ENCODE data around the gene AIRE. TPM values are rescaled to one million over a fixed set of nuclear protein-coding genes. Genes with fewer than 3 reads are reported as not detected.

AIRE gene
- total RNA-seq, 4 donors from 2014 or later, result not detected

- DNase-seq (no peak), ATAC-seq (no peak)
- in situ Hi-C loops (cut with MboI; ENCODE audit: low sequenced_read_pairs in 4 of 4), result no loop called here
- no peaks in the 10 kb centered on the region for H3K9me3 ChIP-seq
- H3K36me3 ChIP-seq, result no peaks in the 10 kb centered on the region
- intact Hi-C loops (cut with DNase I; ENCODE audit: low total_unique reads), result no loop called here
- TF ChIP-seq, protein P1, sequence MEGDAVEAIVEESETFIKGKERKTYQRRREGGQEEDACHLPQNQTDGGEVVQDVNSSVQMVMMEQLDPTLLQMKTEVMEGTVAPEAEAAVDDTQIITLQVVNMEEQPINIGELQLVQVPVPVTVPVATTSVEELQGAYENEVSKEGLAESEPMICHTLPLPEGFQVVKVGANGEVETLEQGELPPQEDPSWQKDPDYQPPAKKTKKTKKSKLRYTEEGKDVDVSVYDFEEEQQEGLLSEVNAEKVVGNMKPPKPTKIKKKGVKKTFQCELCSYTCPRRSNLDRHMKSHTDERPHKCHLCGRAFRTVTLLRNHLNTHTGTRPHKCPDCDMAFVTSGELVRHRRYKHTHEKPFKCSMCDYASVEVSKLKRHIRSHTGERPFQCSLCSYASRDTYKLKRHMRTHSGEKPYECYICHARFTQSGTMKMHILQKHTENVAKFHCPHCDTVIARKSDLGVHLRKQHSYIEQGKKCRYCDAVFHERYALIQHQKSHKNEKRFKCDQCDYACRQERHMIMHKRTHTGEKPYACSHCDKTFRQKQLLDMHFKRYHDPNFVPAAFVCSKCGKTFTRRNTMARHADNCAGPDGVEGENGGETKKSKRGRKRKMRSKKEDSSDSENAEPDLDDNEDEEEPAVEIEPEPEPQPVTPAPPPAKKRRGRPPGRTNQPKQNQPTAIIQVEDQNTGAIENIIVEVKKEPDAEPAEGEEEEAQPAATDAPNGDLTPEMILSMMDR (IDR thresholded peaks at IDR 0.05 in 4 of 5, conservative IDR thresholded peaks at IDR 0.05 in 1 of 5), result no peak
- no peak for TF ChIP-seq POLR2A (IDR thresholded peaks at IDR 0.05)
- H3K27me3 ChIP-seq, result peaks cover 0 to 3% (median 0%) of the 10 kb centered on the region in 3 donors
- H3K27ac ChIP-seq, result no peak overlapping the region
- no peaks in the 10 kb centered on the region for H3K4me1 ChIP-seq
- H3K4me3 ChIP-seq, result no peak overlapping the region
Observed at GRCh38 chr21:44260066-44260465, 25.6 kb upstream of the AIRE start.

DNA sequence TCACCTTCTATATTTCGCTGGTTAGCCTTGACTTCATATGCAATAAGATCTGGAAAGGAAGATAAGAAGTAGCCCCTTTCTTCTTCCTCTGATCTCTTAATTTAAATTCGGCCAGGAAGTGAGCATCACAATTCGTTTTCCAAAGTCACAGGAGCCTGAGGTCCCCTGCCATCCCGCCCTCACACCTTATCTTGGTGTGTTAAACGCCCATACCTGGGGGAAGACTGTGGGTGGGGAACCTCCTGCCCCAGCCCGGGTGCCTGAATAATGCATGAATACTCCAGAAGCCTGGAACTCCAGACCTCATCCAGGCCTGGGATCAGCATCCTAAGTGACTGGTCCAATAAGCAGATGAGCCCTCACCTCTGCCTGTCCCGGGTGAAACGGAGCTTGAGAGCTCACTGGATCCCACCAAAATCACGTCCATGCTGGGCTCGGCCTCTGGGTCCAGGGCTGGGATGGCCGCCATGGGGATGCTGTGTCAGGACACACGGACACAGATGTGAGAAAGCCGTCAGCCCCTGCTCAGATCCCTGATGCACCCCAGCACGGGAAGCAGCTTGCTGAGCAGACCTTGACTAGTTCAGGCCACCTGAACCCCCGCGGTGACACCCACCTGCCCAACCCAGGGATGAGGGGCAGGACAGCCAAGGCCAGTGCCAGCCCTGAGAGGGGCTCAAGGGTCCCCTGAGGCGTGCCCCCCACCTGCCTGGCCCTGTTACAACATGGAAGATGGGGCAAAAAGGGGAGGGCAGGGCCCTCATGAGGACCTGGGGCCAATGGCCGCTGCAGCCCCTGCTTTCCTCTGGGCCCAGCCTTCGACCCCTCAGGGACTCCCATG lies 24.7 kb upstream of the AIRE start:
- Histone ChIP-seq H3K27ac (no peak overlapping the region), H3K36me3 (no peaks in the 10 kb centered on the region), H3K4me3 (no peak overlapping the region), H3K9me3 (no peaks in the 10 kb centered on the region), H3K27me3 (peaks cover 0 to 3% (median 0%) of the 10 kb centered on the region in 3 donors), H3K4me1 (no peaks in the 10 kb centered on the region)
- intact Hi-C loops (cut with DNase I; ENCODE audit: low total_unique reads) (no loop called here), in situ Hi-C loops (cut with MboI; ENCODE audit: low sequenced_read_pairs in 4 of 4) (no loop called here)
- DNase-seq, result no peak
- no peak for ATAC-seq
- TF ChIP-seq, protein P1 (IDR thresholded peaks at IDR 0.05 in 4 of 5, conservative IDR thresholded peaks at IDR 0.05 in 1 of 5), result no peak
- TF ChIP-seq POLR2A (IDR thresholded peaks at IDR 0.05), result no peak

DNA sequence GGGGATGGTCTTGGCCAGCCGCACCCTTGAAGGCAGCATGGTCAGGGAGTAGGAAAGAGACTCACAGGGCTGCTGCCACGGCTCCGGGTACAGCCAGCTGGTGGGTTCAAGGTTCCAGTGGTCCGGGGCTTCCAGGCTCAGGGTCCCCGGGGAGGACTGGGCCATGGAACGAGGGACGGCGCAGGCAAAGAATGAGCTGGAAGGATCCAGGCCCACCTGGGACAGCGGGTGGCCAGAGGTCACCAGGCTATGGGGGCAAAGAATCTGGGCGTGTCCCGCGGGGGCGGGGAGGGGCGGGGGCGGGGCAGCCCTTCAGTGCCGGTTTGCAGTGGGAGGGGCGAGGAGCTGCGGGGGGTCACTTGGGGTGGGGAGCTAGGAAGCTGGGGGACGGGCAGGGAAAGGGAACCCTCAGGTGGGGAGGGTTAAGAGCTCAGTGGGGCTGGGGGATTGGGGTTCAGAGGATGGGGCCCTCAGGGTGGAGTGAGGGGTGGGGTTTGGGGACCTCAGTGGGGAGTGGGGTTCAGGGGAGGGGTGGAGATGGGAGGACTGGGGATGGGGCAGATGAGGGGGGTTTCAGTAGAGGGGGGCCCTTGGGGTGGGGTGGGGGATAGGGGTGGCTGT lies 23.9 kb upstream of the AIRE start, which contains the start of gene DNMT3L:
TSS of gene DNMT3L (minus strand) at position 223 of the 621 bp plus-strand sequence. CDS start 638 bp downstream, outside the sequence.
- H3K27ac ChIP-seq, result no peak within 1 kb of the TSS
- TF ChIP-seq, protein P1 (IDR thresholded peaks at IDR 0.05 in 4 of 5, conservative IDR thresholded peaks at IDR 0.05 in 1 of 5), result no peak
- TF ChIP-seq POLR2A (IDR thresholded peaks at IDR 0.05), result no peak
- ATAC-seq (no peak), DNase-seq (no peak)
- no peak within 1 kb of the TSS for H3K4me3 ChIP-seq
- no peaks in the 10 kb centered on the region for H3K4me1 ChIP-seq
- peaks cover 0 to 3% (median 0%) of the 10 kb centered on the region in 3 donors for H3K27me3 ChIP-seq
- H3K9me3 ChIP-seq, result no peaks in the 10 kb centered on the region
- intact Hi-C loops (cut with DNase I; ENCODE audit: low total_unique reads) (no loop called here), in situ Hi-C loops (cut with MboI; ENCODE audit: low sequenced_read_pairs in 4 of 4) (no loop called here)
- H3K36me3 ChIP-seq, result no peaks in the 10 kb centered on the region

DNA sequence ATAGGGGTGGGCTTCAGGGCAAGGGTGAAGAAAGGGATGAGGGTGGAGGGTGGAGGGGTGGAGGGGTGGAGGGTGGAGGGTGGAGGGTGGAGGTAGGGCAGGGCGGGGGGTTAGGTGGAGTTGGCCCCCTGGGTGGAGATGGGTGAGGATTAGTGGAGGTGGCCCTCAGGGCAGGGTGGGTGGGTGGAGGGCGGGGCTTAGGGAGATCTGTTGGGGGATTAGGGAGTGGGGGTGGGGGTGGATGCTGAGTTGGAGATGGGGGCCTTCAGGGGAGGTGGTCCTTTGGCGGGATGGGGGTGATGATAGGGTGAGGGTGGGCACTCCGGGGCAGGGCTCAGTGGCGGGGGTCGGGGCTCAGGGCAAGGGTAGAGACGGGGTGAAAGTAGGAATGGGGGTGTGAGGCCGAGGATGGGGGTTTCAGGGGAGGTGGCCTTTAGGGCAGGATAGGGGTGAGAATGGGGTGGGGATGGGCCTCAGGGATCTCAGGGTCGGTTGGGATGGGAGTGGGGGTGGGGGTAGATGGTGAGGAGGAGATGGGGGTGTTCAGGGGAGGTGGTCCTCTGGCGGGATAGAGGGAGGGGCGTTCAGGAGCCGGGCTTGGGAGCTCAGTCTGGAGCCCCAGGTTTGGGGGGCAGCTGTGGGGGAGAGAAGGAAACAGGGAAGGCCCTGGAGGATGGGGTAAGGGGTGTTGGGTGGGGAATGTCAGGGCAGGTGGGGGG lies 23.2 kb upstream of the AIRE start:
- no peaks in the 10 kb centered on the region for H3K36me3 ChIP-seq
- intact Hi-C loops (cut with DNase I; ENCODE audit: low total_unique reads) (no loop called here), in situ Hi-C loops (cut with MboI; ENCODE audit: low sequenced_read_pairs in 4 of 4) (no loop called here)
- no peak overlapping the region for H3K4me3 ChIP-seq
- H3K4me1 ChIP-seq, result no peaks in the 10 kb centered on the region
- ATAC-seq, result no peak
- DNase-seq, result no peak
- H3K27ac ChIP-seq, result no peak overlapping the region
- no peaks in the 10 kb centered on the region for H3K9me3 ChIP-seq
- TF ChIP-seq POLR2A (IDR thresholded peaks at IDR 0.05), result no peak
- TF ChIP-seq, protein P1 (IDR thresholded peaks at IDR 0.05 in 4 of 5, conservative IDR thresholded peaks at IDR 0.05 in 1 of 5), result no peak
- H3K27me3 ChIP-seq, result peaks cover 0 to 3% (median 0%) of the 10 kb centered on the region in 3 donors

All from gastrocnemius medialis (tissue), 4 donors.